ENCODE results near the gene LRRC3.

The LRRC3 gene

DNA sequence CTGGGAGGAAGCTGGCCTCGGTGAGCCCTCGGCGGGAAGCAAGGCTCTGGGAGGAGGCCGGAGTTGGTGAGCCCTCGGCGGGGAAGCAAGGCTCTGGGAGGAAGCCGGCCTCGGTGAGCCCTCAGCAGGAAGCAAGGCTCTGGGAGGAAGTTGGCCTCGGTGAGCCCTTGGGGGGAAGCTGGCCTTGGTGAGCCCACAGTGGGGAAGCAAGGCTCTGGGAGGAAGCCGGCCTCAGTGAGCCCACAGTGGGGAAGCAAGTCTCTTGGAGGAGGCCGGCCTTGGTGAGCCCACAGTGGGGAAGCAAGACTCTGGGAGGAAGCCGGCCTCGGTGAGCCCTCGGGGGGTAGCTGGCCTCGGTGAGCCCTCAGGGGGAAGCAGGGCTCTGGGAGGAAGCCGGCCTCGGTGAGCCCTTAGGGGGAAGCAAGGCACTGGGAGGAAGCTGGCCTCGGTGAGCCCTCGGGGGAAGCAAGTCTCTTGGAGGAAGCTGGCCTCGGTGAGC, 48.6 kb downstream of the LRRC3 start:
- no peak overlapping the region for H3K4me3 ChIP-seq (ENCODE audit: severe bottlenecking)
- H3K27ac ChIP-seq (ENCODE audit: poor library complexity, severe bottlenecking): no peak overlapping the region
- no peaks in the 10 kb centered on the region for H3K9me3 ChIP-seq (ENCODE audit: severe bottlenecking)
- ATAC-seq (ENCODE audit: low read depth): no peak
- no peak for TF ChIP-seq CTCF (IDR thresholded peaks at IDR 0.05; ENCODE audit: poor library complexity, severe bottlenecking)
- no peak for DNase-seq (ENCODE audit: low spot score)
- no peaks in the 10 kb centered on the region for H3K4me1 ChIP-seq (ENCODE audit: insufficient read depth, poor library complexity, severe bottlenecking)
- no peaks in the 10 kb centered on the region for H3K36me3 ChIP-seq (ENCODE audit: low read depth)
- H3K27me3 ChIP-seq (ENCODE audit: insufficient read depth, poor library complexity, severe bottlenecking): no peaks in the 10 kb centered on the region

GRCh38 chr21:44505673-44506278, 50.5 kb downstream of the LRRC3 start:
- DNase-seq (ENCODE audit: low spot score): no peak
- ATAC-seq (ENCODE audit: low read depth): no peak

GRCh38 chr21:44506279-44507255, 51.3 kb downstream of the LRRC3 start:
- Histone ChIP-seq H3K9me3 (ENCODE audit: severe bottlenecking) (no peaks in the 10 kb centered on the region), H3K27me3 (ENCODE audit: insufficient read depth, poor library complexity, severe bottlenecking) (no peaks in the 10 kb centered on the region), H3K27ac (ENCODE audit: poor library complexity, severe bottlenecking) (no peak overlapping the region), H3K36me3 (ENCODE audit: low read depth) (no peaks in the 10 kb centered on the region), H3K4me3 (ENCODE audit: severe bottlenecking) (no peak overlapping the region), H3K4me1 (ENCODE audit: insufficient read depth, poor library complexity, severe bottlenecking) (no peaks in the 10 kb centered on the region)
- no peak for TF ChIP-seq CTCF (IDR thresholded peaks at IDR 0.05; ENCODE audit: poor library complexity, severe bottlenecking)
- ATAC-seq (ENCODE audit: low read depth): no peak
- no peak for DNase-seq (ENCODE audit: low spot score)

More at GRCh38 chr21:44505673-44506278, 50.5 kb downstream of the LRRC3 start:
- Histone ChIP-seq H3K9me3 (ENCODE audit: severe bottlenecking) (no peaks in the 10 kb centered on the region), H3K4me1 (ENCODE audit: insufficient read depth, poor library complexity, severe bottlenecking) (no peaks in the 10 kb centered on the region), H3K36me3 (ENCODE audit: low read depth) (no peaks in the 10 kb centered on the region), H3K27ac (ENCODE audit: poor library complexity, severe bottlenecking) (no peak overlapping the region), H3K4me3 (ENCODE audit: severe bottlenecking) (no peak overlapping the region), H3K27me3 (ENCODE audit: insufficient read depth, poor library complexity, severe bottlenecking) (no peaks in the 10 kb centered on the region)
- no peak for TF ChIP-seq CTCF (IDR thresholded peaks at IDR 0.05; ENCODE audit: poor library complexity, severe bottlenecking)

DNA sequence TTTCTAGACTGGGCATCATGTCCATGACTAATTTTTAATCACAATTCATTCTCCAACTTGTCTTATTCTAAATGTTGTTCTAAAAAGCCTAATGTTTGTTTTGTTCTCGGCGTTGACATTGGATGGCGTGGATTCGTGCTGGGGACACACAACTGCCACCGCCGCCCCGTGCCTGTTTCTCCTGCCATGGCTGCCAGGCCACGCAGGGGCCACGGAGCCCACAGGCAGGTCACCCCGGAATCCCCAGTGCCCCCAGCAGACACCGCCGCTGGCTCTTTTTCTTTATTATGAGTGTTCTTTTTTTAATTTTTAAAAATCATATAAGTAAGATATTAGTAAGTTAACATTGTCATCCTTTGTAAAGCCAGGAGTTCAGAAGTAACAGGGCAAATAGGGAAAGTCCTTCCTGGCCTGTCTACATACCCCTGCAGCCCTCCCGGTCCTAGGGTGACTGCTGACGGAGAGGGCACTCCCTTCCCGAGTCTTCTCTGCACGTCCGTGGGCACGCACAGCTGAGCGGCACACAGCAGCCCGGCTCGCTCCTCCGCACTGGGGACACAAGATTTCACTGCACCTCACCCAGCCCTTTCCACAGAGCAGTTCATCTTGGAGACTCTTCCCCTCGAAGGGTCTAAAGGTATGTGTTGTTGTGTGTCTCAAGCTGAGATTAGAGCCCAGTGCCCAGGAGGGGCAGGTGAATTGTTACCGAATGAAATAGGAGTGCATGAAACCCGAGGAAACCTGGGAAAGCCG, 52.5 kb downstream of the LRRC3 start:
- Histone ChIP-seq H3K9me3 (ENCODE audit: severe bottlenecking) (no peaks in the 10 kb centered on the region), H3K27me3 (ENCODE audit: insufficient read depth, poor library complexity, severe bottlenecking) (no peaks in the 10 kb centered on the region), H3K27ac (ENCODE audit: poor library complexity, severe bottlenecking) (no peak overlapping the region), H3K36me3 (ENCODE audit: low read depth) (no peaks in the 10 kb centered on the region), H3K4me1 (ENCODE audit: insufficient read depth, poor library complexity, severe bottlenecking) (no peaks in the 10 kb centered on the region), H3K4me3 (ENCODE audit: severe bottlenecking) (no peak overlapping the region)
- DNase-seq (ENCODE audit: low spot score): no peak
- ATAC-seq (ENCODE audit: low read depth): no peak
- no peak for TF ChIP-seq CTCF (IDR thresholded peaks at IDR 0.05; ENCODE audit: poor library complexity, severe bottlenecking)
